HG03571 (cell line): ENCODE results near the gene PAK1.
"Not testable (repeated sequence)": the region's sequence is repeated elsewhere in the genome, so short reads cannot be mapped to it uniquely, and the experiment has no call there.

ENCODE experiments used
- ATAC-seq: cut with Tn5 transposase; IDR thresholded peaks from one replicate; pipeline ENCODE4 v1.9.1; 2021; ENCODE audit not compliant: unreplicated experiment

The PAK1 gene

GRCh38 chr11:77312107-77312506 is 161.8 kb downstream of the PAK1 start:
- ATAC-seq = no peak

GRCh38 chr11:77311701-77312100 is 162.2 kb downstream of the PAK1 start:
- ATAC-seq = no peak

- no peak for ATAC-seq
Measured at GRCh38 chr11:77310721-77311120, 163.2 kb downstream of the PAK1 start.

- ATAC-seq = no peak
Measured at GRCh38 chr11:77309401-77310085, 164.4 kb downstream of the PAK1 start.

GRCh38 chr11:77308838-77309237 is 165.1 kb downstream of the PAK1 start:
- ATAC-seq = no peak

GRCh38 chr11:77303328-77303727 is 170.6 kb downstream of the PAK1 start:
- no peak for ATAC-seq

GRCh38 chr11:77302752-77303151 is 171.1 kb downstream of the PAK1 start:
- no peak for ATAC-seq

GRCh38 chr11:77301510-77301909 is 172.4 kb downstream of the PAK1 start, which contains the start of gene GDPD4:
TSS of gene GDPD4 (minus strand) at chr11:77301686. CDS start at chr11:77285137, 16,549 bp downstream.
- ATAC-seq = no peak

GRCh38 chr11:77300695-77301094 is 173.2 kb downstream of the PAK1 start:
- ATAC-seq = no peak

- ATAC-seq = not testable (repeated sequence)
Measured at GRCh38 chr11:77300028-77300427, 173.9 kb downstream of the PAK1 start.

GRCh38 chr11:77299528-77299993 is 174.3 kb downstream of the PAK1 start:
- ATAC-seq = no peak

GRCh38 chr11:77294040-77294439 is 179.9 kb downstream of the PAK1 start:
- no peak for ATAC-seq

GRCh38 chr11:77289737-77290136 is 184.2 kb downstream of the PAK1 start:
- ATAC-seq = no peak

- no peak for ATAC-seq
Measured at GRCh38 chr11:77287615-77288273, 186.2 kb downstream of the PAK1 start.

GRCh38 chr11:77287136-77287535 is 186.8 kb downstream of the PAK1 start:
- ATAC-seq = no peak

- no peak for ATAC-seq
Measured at GRCh38 chr11:77284476-77285468, 189.1 kb downstream of the PAK1 start.

- ATAC-seq = no peak
Measured at GRCh38 chr11:77283101-77283500, 190.8 kb downstream of the PAK1 start.

- ATAC-seq = no peak
Measured at GRCh38 chr11:77278595-77279506, 195.0 kb downstream of the PAK1 start.

- no peak for ATAC-seq
Measured at GRCh38 chr11:77276271-77276670, 197.6 kb downstream of the PAK1 start.
